Mucosa of stomach (tissue), 1 donor: ENCODE data around the gene DDX51.

Experiments
- H3K27me3 ChIP-seq: one replicate; pipeline ENCODE4 v1.7.0; 2013; ENCODE audit warnings: mild to moderate bottlenecking, low read length; ENCODE audit not compliant: control insufficient read depth, insufficient read depth
- H3K36me3 ChIP-seq: one replicate; pipeline ENCODE4 v1.7.0; 2013; ENCODE audit warnings: low read length; ENCODE audit not compliant: control insufficient read depth, insufficient read depth
- H3K4me1 ChIP-seq: one replicate; pipeline ENCODE4 v1.7.0; 2013; ENCODE audit warnings: mild to moderate bottlenecking, low read length; ENCODE audit not compliant: control insufficient read depth, insufficient read depth
- H3K4me3 ChIP-seq: one replicate; pipeline ENCODE4 v1.7.0; 2013; ENCODE audit warnings: low read length
- H3K9ac ChIP-seq: one replicate; pipeline ENCODE4 v1.7.0; 2013; ENCODE audit warnings: mild to moderate bottlenecking, low read length, moderate library complexity
- H3K9me3 ChIP-seq: one replicate; pipeline ENCODE4 v1.7.0; 2013; ENCODE audit warnings: mild to moderate bottlenecking, low read length, moderate library complexity; ENCODE audit not compliant: control insufficient read depth
- donor health status: Pancreatic carcinoma.

Gene DDX51

DNA sequence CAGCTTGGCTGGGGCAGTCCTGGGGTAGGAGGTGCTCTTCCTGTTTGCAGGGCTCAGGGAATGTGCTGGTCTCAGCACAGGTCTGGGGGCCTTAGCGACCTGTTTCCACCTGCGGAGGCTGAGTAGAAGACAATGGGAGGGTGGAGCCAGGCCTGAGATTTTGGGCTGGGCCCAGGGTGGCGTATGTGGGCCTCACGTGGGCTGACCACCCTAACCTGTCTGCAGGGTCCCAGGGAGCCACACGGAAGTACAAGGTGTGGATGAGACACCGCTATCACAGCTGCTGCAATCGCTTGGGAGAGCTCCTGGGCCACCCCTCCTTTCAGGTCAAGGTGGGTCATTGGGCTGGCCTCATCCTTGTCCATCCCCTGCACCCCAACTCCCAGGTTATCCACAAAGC is 1.2 kb upstream of the DDX51 start:
- peaks cover 3% of the 10 kb centered on the region for H3K36me3 ChIP-seq

DNA sequence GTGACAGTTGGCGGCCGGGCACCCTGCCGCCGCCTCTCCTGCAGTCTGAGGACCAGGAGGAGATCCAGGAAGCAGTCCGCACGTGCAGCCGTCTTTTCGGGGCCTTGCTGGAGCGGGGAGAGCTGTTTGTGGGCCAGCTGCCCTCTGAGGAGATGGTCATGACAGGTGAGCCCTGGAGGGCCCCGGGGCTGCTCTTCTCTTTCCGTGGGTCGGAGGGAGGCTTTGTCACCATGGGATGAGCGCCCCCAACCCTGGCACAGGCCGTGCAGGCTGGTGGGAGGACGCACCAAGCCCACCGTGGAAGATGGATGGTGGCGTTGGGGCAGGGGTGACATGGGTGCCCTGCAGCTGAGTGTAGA is 670 bp upstream of the DDX51 start:
- H3K27me3 ChIP-seq: no peaks in the 10 kb centered on the region
- peaks cover 18% of the 10 kb centered on the region for H3K4me1 ChIP-seq
- H3K36me3 ChIP-seq: peaks cover 3% of the 10 kb centered on the region
- H3K9ac ChIP-seq: peak overlapping the region; percentile 80
- peak overlapping the region; percentile 82 for H3K4me3 ChIP-seq
- no peaks in the 10 kb centered on the region for H3K9me3 ChIP-seq

More for the DNA sequence above, 1.2 kb upstream of the DDX51 start:
- H3K4me1 ChIP-seq: peaks cover 18% of the 10 kb centered on the region
- H3K9me3 ChIP-seq: no peaks in the 10 kb centered on the region
- peak overlapping the region; percentile 82 for H3K4me3 ChIP-seq
- no peaks in the 10 kb centered on the region for H3K27me3 ChIP-seq
- H3K9ac ChIP-seq: peak overlapping the region; percentile 80

DNA sequence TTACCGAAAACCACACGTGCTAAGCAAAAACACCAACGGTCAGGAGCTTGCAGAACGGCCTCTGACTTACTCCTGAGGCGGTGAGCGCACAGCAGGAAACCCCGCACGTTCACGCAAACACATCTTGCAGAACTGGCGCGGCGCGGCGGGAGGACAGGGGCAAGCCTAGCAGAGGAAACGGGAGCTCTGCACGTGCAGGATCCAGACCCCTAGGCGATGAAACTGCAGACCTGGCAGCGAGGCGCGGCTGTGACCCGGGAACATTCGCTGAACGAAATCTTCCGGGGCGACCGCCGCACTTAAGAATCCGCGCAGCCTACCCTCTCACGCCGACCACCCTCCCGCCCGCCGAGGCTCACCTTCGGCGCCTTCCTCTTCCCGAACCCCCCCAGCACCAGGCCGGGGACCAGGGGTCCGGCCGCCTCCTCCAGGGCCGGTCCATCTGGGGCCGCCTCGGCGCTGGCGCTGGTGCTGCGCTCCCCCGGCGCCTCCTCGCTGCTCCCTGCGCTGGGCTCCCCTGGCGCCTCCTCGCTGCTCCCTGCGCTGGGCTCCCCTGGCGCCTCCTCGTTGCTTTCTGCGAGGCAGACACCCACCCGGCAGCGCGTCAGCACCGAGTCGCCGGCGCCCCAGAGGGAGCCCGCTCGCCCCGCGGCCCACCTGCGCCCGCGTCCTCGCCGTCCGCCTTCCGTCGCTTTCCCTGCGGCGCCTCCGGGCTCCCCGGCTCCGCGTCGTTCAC is 615 bp downstream of the DDX51 start:
- peak overlapping the region; percentile 47 for H3K9ac ChIP-seq
- no peaks in the 10 kb centered on the region for H3K9me3 ChIP-seq
- peaks cover 3% of the 10 kb centered on the region for H3K36me3 ChIP-seq
- peaks cover 18% of the 10 kb centered on the region for H3K4me1 ChIP-seq
- no peaks in the 10 kb centered on the region for H3K27me3 ChIP-seq
- peak overlapping the region; percentile 50 for H3K4me3 ChIP-seq

DNA sequence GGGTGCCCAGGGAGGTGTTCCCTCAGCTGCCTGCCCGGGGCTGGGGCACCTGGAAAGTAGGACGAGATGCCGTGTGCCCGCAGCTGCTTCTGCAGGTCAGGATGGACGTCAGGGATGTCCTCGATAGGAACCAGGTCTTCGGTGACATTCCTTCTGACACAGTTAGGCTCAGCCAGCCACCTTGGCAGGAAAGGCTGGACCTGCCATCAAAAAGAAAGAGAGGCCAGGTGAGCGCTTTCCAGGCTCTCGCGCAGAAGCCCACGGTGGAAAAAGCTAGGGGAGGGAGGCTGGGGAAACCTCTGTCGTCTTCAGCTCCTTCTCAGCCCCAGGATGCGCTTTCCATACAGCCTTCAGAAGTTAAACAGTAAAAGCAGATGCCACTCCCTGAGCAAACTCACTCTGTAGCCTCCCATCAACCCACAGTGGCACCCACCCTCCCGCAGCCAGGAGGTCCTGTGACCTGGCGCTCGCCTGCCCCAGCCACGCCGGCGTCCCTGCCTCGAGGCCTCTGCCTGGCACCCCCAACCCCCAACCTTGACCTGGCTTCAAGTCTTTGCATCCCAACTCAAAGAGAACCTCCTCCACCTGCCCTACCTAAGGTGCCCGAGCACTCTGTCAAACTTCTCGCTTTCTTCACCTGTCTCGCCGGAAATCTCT is 1.3 kb downstream of the DDX51 start:
- peaks cover 3% of the 10 kb centered on the region for H3K36me3 ChIP-seq
- H3K4me1 ChIP-seq: peaks cover 18% of the 10 kb centered on the region
- no peaks in the 10 kb centered on the region for H3K27me3 ChIP-seq
- H3K4me3 ChIP-seq: peak overlapping the region; percentile 50
- H3K9ac ChIP-seq: peak overlapping the region; percentile 47
- no peaks in the 10 kb centered on the region for H3K9me3 ChIP-seq

DNA sequence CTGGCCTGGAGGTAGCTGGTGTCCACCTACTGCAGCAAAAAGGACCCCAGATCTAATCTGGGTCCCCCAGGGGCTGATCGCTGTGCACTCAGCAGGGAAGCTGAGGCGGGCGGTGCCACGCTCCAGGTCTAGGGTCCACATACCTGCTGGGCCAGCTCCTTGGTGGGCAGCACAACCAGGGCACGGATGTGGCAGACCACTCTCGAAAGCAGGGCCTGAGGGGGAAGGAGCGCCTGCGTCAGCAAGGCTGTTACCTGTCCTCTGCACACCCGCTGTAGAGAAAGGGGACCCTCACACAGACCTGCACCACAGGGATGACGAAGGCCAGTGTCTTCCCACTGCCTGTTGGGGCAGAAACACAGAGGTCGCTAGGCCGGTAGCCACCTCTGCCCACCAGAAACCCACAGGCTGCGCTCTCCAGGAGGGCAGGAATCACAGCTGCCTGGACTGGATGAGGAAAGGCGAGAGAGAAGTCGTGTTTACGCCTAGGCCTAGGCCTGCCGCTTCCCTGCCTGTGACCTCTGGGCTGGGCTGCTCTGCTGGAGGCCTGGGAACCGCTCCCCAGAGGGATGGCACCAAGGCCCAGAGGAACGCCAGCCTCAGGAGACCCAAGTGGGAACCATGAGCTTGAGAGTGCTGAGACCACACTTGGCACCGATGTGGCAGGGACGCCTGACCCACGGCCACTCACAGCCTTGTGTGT is 2.0 kb downstream of the DDX51 start:
- no peaks in the 10 kb centered on the region for H3K9me3 ChIP-seq
- H3K27me3 ChIP-seq: no peaks in the 10 kb centered on the region
- H3K4me1 ChIP-seq: peaks cover 18% of the 10 kb centered on the region
- H3K9ac ChIP-seq: no peak overlapping the region
- H3K36me3 ChIP-seq: peaks cover 3% of the 10 kb centered on the region
- no peak overlapping the region for H3K4me3 ChIP-seq

DNA sequence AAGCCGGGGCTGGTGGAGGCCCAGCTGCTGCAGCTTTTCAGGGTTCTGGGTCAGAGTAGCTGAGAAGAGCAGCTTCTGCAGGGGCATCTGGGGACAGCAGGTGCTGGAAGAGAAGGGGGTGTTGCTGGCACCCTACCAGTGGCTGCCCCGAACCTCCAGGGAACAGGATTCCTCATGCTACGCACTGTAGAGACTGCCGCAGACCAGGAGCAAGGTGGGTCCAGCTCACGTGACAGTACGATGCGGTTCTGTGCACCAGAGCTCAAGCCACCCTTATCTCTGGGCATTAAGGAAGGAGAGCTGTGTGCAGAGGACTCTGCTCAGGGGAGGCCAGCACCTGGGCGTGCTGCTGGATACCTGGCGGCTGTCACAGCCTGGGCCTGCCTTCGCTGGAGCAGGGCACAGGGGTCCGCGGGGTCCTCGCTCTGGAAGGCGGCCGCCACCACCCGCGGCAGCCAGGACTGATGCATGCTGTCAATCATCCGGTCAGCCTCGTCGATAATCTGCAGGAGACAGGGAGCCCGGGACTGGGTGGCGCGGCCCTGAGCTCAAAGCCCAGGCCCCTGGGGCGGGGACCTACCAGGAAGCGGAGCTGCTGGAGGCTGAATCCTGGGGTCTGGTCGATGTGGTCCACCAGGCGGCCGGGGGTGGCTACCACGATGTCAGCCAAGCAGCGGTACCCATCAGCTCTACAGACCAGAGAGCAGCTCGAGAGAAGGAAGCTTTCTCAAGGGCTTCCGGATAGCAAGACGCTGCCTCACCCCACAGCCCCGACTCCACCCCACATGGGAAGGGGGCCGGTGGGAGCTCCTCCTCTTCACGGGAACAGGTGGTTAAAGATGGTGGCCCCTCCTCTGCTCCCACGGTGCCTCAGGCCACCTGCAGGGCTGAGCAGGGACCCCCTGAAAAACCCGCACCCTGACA is 2.9 kb downstream of the DDX51 start:
- H3K4me3 ChIP-seq: no peak overlapping the region
- no peak overlapping the region for H3K9ac ChIP-seq
- peaks cover 3% of the 10 kb centered on the region for H3K36me3 ChIP-seq
- H3K4me1 ChIP-seq: peaks cover 18% of the 10 kb centered on the region
- no peaks in the 10 kb centered on the region for H3K9me3 ChIP-seq
- no peaks in the 10 kb centered on the region for H3K27me3 ChIP-seq

DNA sequence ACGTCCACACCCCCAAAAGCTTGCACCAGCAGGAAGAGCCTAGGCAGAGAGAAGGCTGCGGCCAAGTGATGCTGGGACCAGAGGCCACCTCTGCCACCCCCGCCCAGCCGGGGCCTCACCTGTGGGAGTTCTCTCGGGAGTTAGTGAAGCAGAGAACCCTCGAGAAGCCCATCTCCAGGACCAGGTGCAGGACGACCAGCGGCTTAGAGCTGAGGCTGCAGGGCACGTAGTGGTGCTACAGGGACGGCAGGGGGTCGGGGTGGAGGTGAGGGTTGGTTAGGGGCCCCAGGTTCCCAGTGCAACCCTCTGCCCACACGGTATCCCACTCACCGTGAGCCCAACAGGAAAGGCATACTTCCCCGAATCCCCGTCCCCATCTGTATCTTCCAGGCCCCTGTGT is 3.6 kb downstream of the DDX51 start:
- Histone ChIP-seq H3K4me3 (no peak overlapping the region), H3K9me3 (no peaks in the 10 kb centered on the region), H3K4me1 (peaks cover 18% of the 10 kb centered on the region), H3K27me3 (no peaks in the 10 kb centered on the region), H3K9ac (no peak overlapping the region), H3K36me3 (peaks cover 3% of the 10 kb centered on the region)

DNA sequence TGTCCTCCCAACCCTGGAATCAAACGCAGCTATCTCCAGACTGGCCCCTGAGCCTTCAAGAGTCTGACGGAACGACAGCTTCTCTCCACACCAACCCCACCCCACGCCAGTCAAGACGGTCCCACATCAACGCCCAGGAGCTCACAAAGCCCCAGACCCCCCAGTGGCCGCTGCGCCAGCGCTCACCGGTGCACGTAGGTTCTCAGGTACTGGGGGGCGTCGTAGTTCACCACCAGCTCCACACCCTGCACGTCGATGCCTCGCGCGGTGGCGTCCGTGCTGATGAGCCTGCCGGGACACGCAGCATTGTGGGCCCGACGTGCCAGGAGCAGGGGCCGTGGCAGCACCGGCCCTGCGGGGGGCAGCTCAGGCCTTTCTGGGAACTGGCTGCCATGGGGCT is 4.2 kb downstream of the DDX51 start:
- Histone ChIP-seq H3K4me1 (peaks cover 13% of the 10 kb centered on the region), H3K27me3 (no peaks in the 10 kb centered on the region), H3K9me3 (no peaks in the 10 kb centered on the region), H3K9ac (no peak overlapping the region), H3K36me3 (peaks cover 3% of the 10 kb centered on the region), H3K4me3 (no peak overlapping the region)

DNA sequence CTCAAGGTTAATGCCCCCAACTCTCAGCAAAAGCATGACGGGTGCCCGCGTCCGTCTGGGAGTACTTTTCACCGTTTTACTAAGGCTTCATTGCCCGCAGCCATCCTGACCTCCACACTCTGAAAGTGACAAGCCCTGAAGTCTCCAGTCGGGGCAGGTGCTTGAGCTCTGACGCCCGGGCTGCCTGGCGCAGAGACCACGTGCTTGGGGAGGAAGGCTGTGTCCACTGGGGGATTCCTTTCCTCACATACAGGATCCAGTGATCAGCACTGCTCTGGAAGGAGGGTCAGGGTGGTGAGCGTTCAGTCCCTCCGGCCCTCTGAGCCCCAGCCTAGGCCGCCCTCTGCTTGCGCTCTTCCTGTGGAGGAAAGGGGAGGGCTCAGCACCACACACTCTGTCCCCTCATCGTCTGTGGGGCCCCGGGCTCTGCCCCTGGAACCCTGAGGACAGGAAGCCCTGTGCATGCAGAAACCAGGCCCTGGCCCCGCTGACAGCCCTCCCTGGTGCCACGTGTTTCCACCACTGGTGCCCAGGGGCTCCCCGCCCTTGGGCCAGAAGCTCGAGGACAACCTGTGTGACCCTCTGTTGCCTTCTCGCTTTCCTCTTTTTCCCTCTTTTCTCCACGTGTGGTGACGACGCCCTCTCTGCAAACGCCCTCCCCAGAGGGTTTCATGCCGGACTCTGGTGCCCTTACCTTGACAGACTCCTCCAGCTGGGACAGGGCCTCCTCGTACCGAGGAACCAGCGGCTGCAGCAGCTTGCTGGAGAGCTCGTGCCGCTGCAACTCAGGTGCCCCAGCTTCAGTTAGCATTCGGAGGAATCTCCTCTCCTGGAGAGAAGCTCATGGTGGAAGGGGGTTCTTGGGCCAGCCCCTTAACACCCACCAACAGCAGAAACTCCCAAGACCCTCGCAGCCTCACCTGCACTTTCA is 4.9 kb downstream of the DDX51 start:
- no peak overlapping the region for H3K9ac ChIP-seq
- H3K27me3 ChIP-seq: no peaks in the 10 kb centered on the region
- H3K4me1 ChIP-seq: peaks cover 11% of the 10 kb centered on the region
- H3K36me3 ChIP-seq: peaks cover 3% of the 10 kb centered on the region
- H3K9me3 ChIP-seq: no peaks in the 10 kb centered on the region
- no peak overlapping the region for H3K4me3 ChIP-seq

DNA sequence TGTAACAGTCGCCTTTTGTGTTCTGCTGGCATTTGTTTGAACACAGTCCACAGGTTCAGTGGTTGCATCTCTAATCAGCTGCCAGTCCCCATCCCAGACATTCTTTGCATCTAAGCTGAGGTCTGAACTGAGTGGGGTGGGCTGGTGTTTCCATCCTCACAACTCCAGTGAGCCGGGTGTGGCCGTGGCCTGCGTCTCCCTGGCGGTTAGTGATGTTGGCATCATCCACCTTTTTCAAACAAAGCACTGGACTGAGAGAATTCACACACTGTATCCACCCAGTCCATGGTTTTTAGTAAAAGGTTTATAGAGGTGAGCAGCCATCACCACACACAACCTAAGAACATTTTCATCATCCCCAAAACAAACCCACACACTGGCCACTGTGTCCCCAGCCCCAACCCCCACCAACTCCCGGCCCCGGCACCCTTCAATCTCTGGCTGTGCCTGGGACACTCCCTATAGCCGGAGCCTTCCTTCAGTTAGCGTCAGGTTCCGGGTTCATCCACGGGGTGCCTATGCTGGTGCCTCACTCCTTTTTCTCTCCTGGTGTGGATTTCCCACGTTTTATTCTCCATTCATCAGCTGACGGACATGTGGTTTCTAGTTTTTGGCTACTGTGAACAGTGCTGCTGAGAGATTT is 6.5 kb downstream of the DDX51 start:
- H3K9ac ChIP-seq: no peak overlapping the region
- no peak overlapping the region for H3K4me3 ChIP-seq
- peaks cover 3% of the 10 kb centered on the region for H3K36me3 ChIP-seq
- no peaks in the 10 kb centered on the region for H3K27me3 ChIP-seq
- peaks cover 2% of the 10 kb centered on the region for H3K4me1 ChIP-seq
- no peaks in the 10 kb centered on the region for H3K9me3 ChIP-seq
